ENCODE data around the gene THBD. TPM values are rescaled to one million over a fixed set of nuclear protein-coding genes. Genes with fewer than 3 reads are reported as not detected.

Gene THBD
- total and polyA plus RNA-seq, 2 donors (not counting 1 experiment from before 2014, with no cell fraction given): 0.99 to 8.4 TPM

GRCh38 chr20:23060629-23061028 lies 11.2 kb upstream of the THBD start:
- H2AFZ ChIP-seq (ENCODE audit: low read length): no peak overlapping the region
- H3K36me3 ChIP-seq (ENCODE audit: control insufficient read depth, insufficient read depth, low read length): no peaks in the 10 kb centered on the region
- DNase-seq (ENCODE audit: low read depth in 2 of 2): no peak
- H3K27me3 ChIP-seq (ENCODE audit: control insufficient read depth, insufficient read depth, low read length): no peaks in the 10 kb centered on the region
- H3K9me3 ChIP-seq (ENCODE audit: control insufficient read depth, insufficient read depth, low read depth, low read length): no peaks in the 10 kb centered on the region
- H3K9ac ChIP-seq (ENCODE audit: insufficient read depth, low read length): no peak overlapping the region
- TF ChIP-seq EZH2 (IDR thresholded peaks at IDR 0.05; ENCODE audit: low read length, missing control alignments): no peak
- no peak for TF ChIP-seq CTCF (conservative IDR thresholded peaks at IDR 0.05 in 1 of 2, IDR thresholded peaks at IDR 0.05 in 1 of 2; ENCODE audit: low read depth in 1 of 2, low read length in 2 of 2)
- H4K20me1 ChIP-seq (ENCODE audit: control insufficient read depth, extremely low read depth, insufficient read depth, low read length): no peaks in the 10 kb centered on the region
- no peaks in the 10 kb centered on the region for H3K79me2 ChIP-seq (ENCODE audit: control insufficient read depth, insufficient read depth, low read length)
- H3K4me3 ChIP-seq (replicated peaks in 1 of 4; ENCODE audit: control extremely low read depth in 1 of 4, insufficient read depth in 1 of 4, low read depth in 3 of 4, low read length in 4 of 4): no peak overlapping the region
- H3K4me2 ChIP-seq (ENCODE audit: extremely low read depth, insufficient read depth, low read length): no peak overlapping the region
- H3K27ac ChIP-seq (ENCODE audit: insufficient read depth, low read length): no peak overlapping the region
- H3K4me1 ChIP-seq (ENCODE audit: control insufficient read depth, extremely low read depth, insufficient read depth, low read length): peaks cover 15% of the 10 kb centered on the region

GRCh38 chr20:23059846-23060245 lies 10.4 kb upstream of the THBD start:
- Histone ChIP-seq H2AFZ (ENCODE audit: low read length) (no peak overlapping the region), H3K27me3 (ENCODE audit: control insufficient read depth, insufficient read depth, low read length) (no peaks in the 10 kb centered on the region), H4K20me1 (ENCODE audit: control insufficient read depth, extremely low read depth, insufficient read depth, low read length) (no peaks in the 10 kb centered on the region), H3K4me2 (ENCODE audit: extremely low read depth, insufficient read depth, low read length) (no peak overlapping the region), H3K9me3 (ENCODE audit: control insufficient read depth, insufficient read depth, low read depth, low read length) (no peaks in the 10 kb centered on the region), H3K36me3 (ENCODE audit: control insufficient read depth, insufficient read depth, low read length) (no peaks in the 10 kb centered on the region), H3K79me2 (ENCODE audit: control insufficient read depth, insufficient read depth, low read length) (no peaks in the 10 kb centered on the region), H3K9ac (ENCODE audit: insufficient read depth, low read length) (no peak overlapping the region), H3K27ac (ENCODE audit: insufficient read depth, low read length) (no peak overlapping the region), H3K4me3 (replicated peaks in 1 of 4; ENCODE audit: control extremely low read depth in 1 of 4, insufficient read depth in 1 of 4, low read depth in 3 of 4, low read length in 4 of 4) (no peak overlapping the region), H3K4me1 (ENCODE audit: control insufficient read depth, extremely low read depth, insufficient read depth, low read length) (peaks cover 15% of the 10 kb centered on the region)
- TF ChIP-seq CTCF (conservative IDR thresholded peaks at IDR 0.05 in 1 of 2, IDR thresholded peaks at IDR 0.05 in 1 of 2; ENCODE audit: low read depth in 1 of 2, low read length in 2 of 2) (no peak), EZH2 (IDR thresholded peaks at IDR 0.05; ENCODE audit: low read length, missing control alignments) (no peak)
- DNase-seq (ENCODE audit: low read depth in 2 of 2): no peak

DNA sequence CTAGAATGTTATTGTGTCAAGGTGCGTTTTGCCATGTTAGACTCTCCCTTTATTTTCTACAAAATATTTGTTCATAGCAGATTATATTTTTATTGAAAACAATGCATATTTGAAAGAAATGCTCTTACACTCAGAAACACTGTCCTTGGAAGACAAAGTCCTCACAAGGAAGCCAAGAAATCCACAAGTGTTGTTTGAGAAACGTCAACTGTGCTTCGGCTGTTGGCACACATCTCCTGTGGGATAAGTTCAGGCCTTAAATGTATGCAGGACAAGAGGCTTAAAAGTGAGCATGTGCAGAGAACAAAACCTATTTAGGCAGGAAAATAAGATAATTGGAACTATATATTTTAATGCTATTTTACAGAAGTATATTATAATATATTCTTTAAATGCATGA lies 9.5 kb upstream of the THBD start:
- H3K36me3 ChIP-seq (ENCODE audit: control insufficient read depth, insufficient read depth, low read length): no peaks in the 10 kb centered on the region
- H3K27ac ChIP-seq (ENCODE audit: insufficient read depth, low read length): no peak overlapping the region
- H3K4me2 ChIP-seq (ENCODE audit: extremely low read depth, insufficient read depth, low read length): no peak overlapping the region
- no peak for TF ChIP-seq EZH2 (IDR thresholded peaks at IDR 0.05; ENCODE audit: low read length, missing control alignments)
- no peak for TF ChIP-seq CTCF (conservative IDR thresholded peaks at IDR 0.05 in 1 of 2, IDR thresholded peaks at IDR 0.05 in 1 of 2; ENCODE audit: low read depth in 1 of 2, low read length in 2 of 2)
- H3K27me3 ChIP-seq (ENCODE audit: control insufficient read depth, insufficient read depth, low read length): no peaks in the 10 kb centered on the region
- H3K9ac ChIP-seq (ENCODE audit: insufficient read depth, low read length): no peak overlapping the region
- H4K20me1 ChIP-seq (ENCODE audit: control insufficient read depth, extremely low read depth, insufficient read depth, low read length): no peaks in the 10 kb centered on the region
- no peak overlapping the region for H3K4me3 ChIP-seq (replicated peaks in 1 of 4; ENCODE audit: control extremely low read depth in 1 of 4, insufficient read depth in 1 of 4, low read depth in 3 of 4, low read length in 4 of 4)
- no peaks in the 10 kb centered on the region for H3K79me2 ChIP-seq (ENCODE audit: control insufficient read depth, insufficient read depth, low read length)
- H3K9me3 ChIP-seq (ENCODE audit: control insufficient read depth, insufficient read depth, low read depth, low read length): no peaks in the 10 kb centered on the region
- H3K4me1 ChIP-seq (ENCODE audit: control insufficient read depth, extremely low read depth, insufficient read depth, low read length): peaks cover 15% of the 10 kb centered on the region
- peak in 1 of 2 donors; percentile 54 for DNase-seq (ENCODE audit: low read depth in 2 of 2)
- H2AFZ ChIP-seq (ENCODE audit: low read length): no peak overlapping the region
